Immature natural killer cell (primary cell): ENCODE results near the gene IGSF21. TPM values are rescaled to one million over a fixed set of nuclear protein-coding genes. Genes with fewer than 3 reads are reported as not detected.
"Not testable (repeated sequence)": the region's sequence is repeated elsewhere in the genome, so short reads cannot be mapped to it uniquely, and the experiment has no call there.

Experiments
- DNase-seq, 3 donors: peaks; one replicate each; pipeline ENCODE4 v3.0.0; 2022; ENCODE audit warnings: mixed read lengths in 1 of 3
- H3K27ac Mint-ChIP-seq, 6 donors: one replicate each; pipeline ENCODE4 v1.8.0; 2020; ENCODE audit warnings: mixed read lengths in 6 of 6, mild to moderate bottlenecking in 5 of 6, inconsistent platforms in 4 of 6, moderate library complexity in 3 of 6
- H3K27me3 Mint-ChIP-seq, 3 donors: one replicate each; pipeline ENCODE4 v1.8.0; 2020 to 2021; ENCODE audit warnings: low read depth in 3 of 3, mild to moderate bottlenecking in 3 of 3, mixed read lengths in 3 of 3, moderate library complexity in 3 of 3, inconsistent platforms in 1 of 3
- H3K36me3 Mint-ChIP-seq, 3 donors: one replicate each; pipeline ENCODE4 v1.8.0; 2020; ENCODE audit warnings: mixed read lengths in 3 of 3, inconsistent platforms in 2 of 3, mild to moderate bottlenecking in 2 of 3
- H3K4me1 Mint-ChIP-seq, 2 donors: one replicate each; pipeline ENCODE4 v1.8.0; 2020; ENCODE audit warnings: inconsistent platforms in 2 of 2, mild to moderate bottlenecking in 2 of 2, mixed read lengths in 2 of 2, moderate library complexity in 1 of 2
- H3K4me3 Mint-ChIP-seq, 5 donors: one replicate each; pipeline ENCODE4 v1.8.0; 2020; ENCODE audit warnings: mild to moderate bottlenecking in 5 of 5, mixed read lengths in 5 of 5, inconsistent platforms in 3 of 5, moderate library complexity in 3 of 5
- H3K9me3 Mint-ChIP-seq, 6 donors: one replicate each; pipeline ENCODE4 v1.8.0; 2020; ENCODE audit warnings: mild to moderate bottlenecking in 6 of 6, mixed read lengths in 6 of 6, inconsistent platforms in 4 of 6, moderate library complexity in 3 of 6
- polyA plus RNA-seq, 3 donors: library from polyadenylated mRNA; unstranded; fragments of 300-500 nt; fragmentation: Illumina TruSeq; gene quantifications; one replicate each; pipeline ENCODE4 v1.2.3, GENCODE V29; 2021

IGSF21 gene
- polyA plus RNA-seq, 3 donors from 2014 or later = not detected

- Mint-ChIP-seq H3K36me3 (no peaks in the 10 kb centered on the region), H3K9me3 (peaks cover 0 to 2% (median 0%) of the 10 kb centered on the region in 6 donors), H3K4me1 (no peaks in the 10 kb centered on the region), H3K27ac (no peak overlapping the region), H3K27me3 (peaks cover 0 to 4% (median 0%) of the 10 kb centered on the region in 3 donors), H3K4me3 (no peak overlapping the region)
- no peak for DNase-seq
Measured at GRCh38 chr1:18407166-18408045, 299.8 kb downstream of the IGSF21 start.

- H3K27ac Mint-ChIP-seq = no peak overlapping the region
- DNase-seq = no peak
- H3K4me1 Mint-ChIP-seq = no peaks in the 10 kb centered on the region
- no peaks in the 10 kb centered on the region for H3K36me3 Mint-ChIP-seq
- H3K9me3 Mint-ChIP-seq = peaks cover 0 to 2% (median 0%) of the 10 kb centered on the region in 6 donors
- peaks cover 0 to 4% (median 0%) of the 10 kb centered on the region in 3 donors for H3K27me3 Mint-ChIP-seq
- H3K4me3 Mint-ChIP-seq = no peak overlapping the region
Measured at GRCh38 chr1:18408656-18409370, 301.2 kb downstream of the IGSF21 start.

- Mint-ChIP-seq H3K4me3 (no peak overlapping the region), H3K27me3 (peaks cover under 1 to 8% (median 2%) of the 10 kb centered on the region in 3 donors), H3K27ac (no peak overlapping the region), H3K4me1 (no peaks in the 10 kb centered on the region), H3K9me3 (peaks cover 0 to 2% (median 0%) of the 10 kb centered on the region in 6 donors), H3K36me3 (no peaks in the 10 kb centered on the region)
- DNase-seq = no peak
Measured at GRCh38 chr1:18409609-18410237, 302.1 kb downstream of the IGSF21 start.

- H3K4me3 Mint-ChIP-seq = no peak overlapping the region
- no peak overlapping the region for H3K27ac Mint-ChIP-seq
- H3K9me3 Mint-ChIP-seq = peaks cover 0 to 2% (median 0%) of the 10 kb centered on the region in 6 donors
- peaks cover 2 to 10% (median 3%) of the 10 kb centered on the region in 3 donors for H3K27me3 Mint-ChIP-seq
- no peaks in the 10 kb centered on the region for H3K4me1 Mint-ChIP-seq
- DNase-seq = no peak
- H3K36me3 Mint-ChIP-seq = no peaks in the 10 kb centered on the region
Measured at GRCh38 chr1:18410407-18410806, 302.8 kb downstream of the IGSF21 start.

GRCh38 chr1:18411321-18411720 lies 303.7 kb downstream of the IGSF21 start:
- no peak for DNase-seq
- H3K27me3 Mint-ChIP-seq = peaks cover 2 to 12% (median 3%) of the 10 kb centered on the region in 3 donors
- no peak overlapping the region for H3K27ac Mint-ChIP-seq
- no peaks in the 10 kb centered on the region for H3K4me1 Mint-ChIP-seq
- H3K9me3 Mint-ChIP-seq = peaks cover 0 to 2% (median 0%) of the 10 kb centered on the region in 6 donors
- H3K4me3 Mint-ChIP-seq = no peak overlapping the region
- no peaks in the 10 kb centered on the region for H3K36me3 Mint-ChIP-seq

GRCh38 chr1:18411820-18412641 lies 304.4 kb downstream of the IGSF21 start:
- Mint-ChIP-seq H3K27ac (no peak overlapping the region), H3K27me3 (peaks cover 2 to 12% (median 3%) of the 10 kb centered on the region in 3 donors)

GRCh38 chr1:18412882-18413353 lies 305.3 kb downstream of the IGSF21 start:
- Mint-ChIP-seq H3K27ac (no peak overlapping the region), H3K9me3 (peaks cover 0 to 2% (median 0%) of the 10 kb centered on the region in 6 donors), H3K27me3 (peaks cover 2 to 10% (median 3%) of the 10 kb centered on the region in 3 donors), H3K4me1 (no peaks in the 10 kb centered on the region), H3K36me3 (no peaks in the 10 kb centered on the region), H3K4me3 (no peak overlapping the region)
- no peak for DNase-seq

More at GRCh38 chr1:18411820-18412641, 304.4 kb downstream of the IGSF21 start:
- no peaks in the 10 kb centered on the region for H3K4me1 Mint-ChIP-seq
- peaks cover 0 to 2% (median 0%) of the 10 kb centered on the region in 6 donors for H3K9me3 Mint-ChIP-seq
- H3K36me3 Mint-ChIP-seq = no peaks in the 10 kb centered on the region
- no peak for DNase-seq
- H3K4me3 Mint-ChIP-seq = no peak overlapping the region

- Mint-ChIP-seq H3K4me1 (no peaks in the 10 kb centered on the region), H3K27ac (no peak overlapping the region), H3K36me3 (no peaks in the 10 kb centered on the region), H3K4me3 (no peak overlapping the region), H3K9me3 (peaks cover 0 to 2% (median 0%) of the 10 kb centered on the region in 6 donors), H3K27me3 (peaks cover 2 to 13% (median 3%) of the 10 kb centered on the region in 3 donors)
- DNase-seq = no peak
Measured at GRCh38 chr1:18413541-18414305, 306.1 kb downstream of the IGSF21 start.

GRCh38 chr1:18414321-18414720 lies 306.7 kb downstream of the IGSF21 start:
- no peak overlapping the region for H3K4me3 Mint-ChIP-seq

GRCh38 chr1:18414872-18415447 lies 307.4 kb downstream of the IGSF21 start:
- H3K4me3 Mint-ChIP-seq = no peak overlapping the region
- no peak for DNase-seq
- H3K36me3 Mint-ChIP-seq = no peaks in the 10 kb centered on the region
- no peaks in the 10 kb centered on the region for H3K4me1 Mint-ChIP-seq
- H3K27ac Mint-ChIP-seq = no peak overlapping the region
- H3K27me3 Mint-ChIP-seq = peaks cover 2 to 13% (median 4%) of the 10 kb centered on the region in 3 donors
- H3K9me3 Mint-ChIP-seq = peaks cover 0 to 2% (median 0%) of the 10 kb centered on the region in 6 donors

More at GRCh38 chr1:18414321-18414720, 306.7 kb downstream of the IGSF21 start:
- H3K27me3 Mint-ChIP-seq = peaks cover 2 to 13% (median 3%) of the 10 kb centered on the region in 3 donors
- no peaks in the 10 kb centered on the region for H3K36me3 Mint-ChIP-seq
- no peaks in the 10 kb centered on the region for H3K4me1 Mint-ChIP-seq
- no peak overlapping the region for H3K27ac Mint-ChIP-seq
- H3K9me3 Mint-ChIP-seq = peaks cover 0 to 2% (median 0%) of the 10 kb centered on the region in 6 donors
- DNase-seq = no peak

GRCh38 chr1:18415448-18416027 lies 307.9 kb downstream of the IGSF21 start:
- H3K27ac Mint-ChIP-seq = no peak overlapping the region
- no peak for DNase-seq
- H3K27me3 Mint-ChIP-seq = peaks cover 2 to 13% (median 4%) of the 10 kb centered on the region in 3 donors
- no peaks in the 10 kb centered on the region for H3K36me3 Mint-ChIP-seq
- H3K4me1 Mint-ChIP-seq = no peaks in the 10 kb centered on the region
- no peak overlapping the region for H3K4me3 Mint-ChIP-seq
- H3K9me3 Mint-ChIP-seq = peaks cover 0 to 2% (median 0%) of the 10 kb centered on the region in 6 donors

GRCh38 chr1:18416126-18416525 lies 308.5 kb downstream of the IGSF21 start:
- not testable (repeated sequence) for H3K4me3 Mint-ChIP-seq, H3K4me1 Mint-ChIP-seq, DNase-seq, H3K36me3 Mint-ChIP-seq, H3K27ac Mint-ChIP-seq, H3K9me3 Mint-ChIP-seq
- H3K27me3 Mint-ChIP-seq = peaks cover 2 to 13% (median 4%) of the 10 kb centered on the region in 3 donors
